NT2/D1 (cell line): Measurements from ENCODE around the gene PDE4B.
"Not testable (repeated sequence)": the region's sequence is repeated elsewhere in the genome, so short reads cannot be mapped to it uniquely, and the experiment has no call there.

Experiments used
- SUZ12 ChIP-seq: IDR thresholded peaks from 2 replicates; pipeline ENCODE4 v1.6.1; 2011; ENCODE audit not compliant: insufficient read length, insufficient read depth; ENCODE audit errors: extremely low read depth
- YY1 ChIP-seq: IDR thresholded peaks from 2 replicates; pipeline ENCODE4 v1.6.1; 2011; ENCODE audit not compliant: insufficient read length, insufficient read depth
- ZNF274 ChIP-seq: IDR thresholded peaks from 2 replicates; pipeline ENCODE4 v1.6.1; 2011; ENCODE audit warnings: mild to moderate bottlenecking, low read depth, low read length

DNA sequence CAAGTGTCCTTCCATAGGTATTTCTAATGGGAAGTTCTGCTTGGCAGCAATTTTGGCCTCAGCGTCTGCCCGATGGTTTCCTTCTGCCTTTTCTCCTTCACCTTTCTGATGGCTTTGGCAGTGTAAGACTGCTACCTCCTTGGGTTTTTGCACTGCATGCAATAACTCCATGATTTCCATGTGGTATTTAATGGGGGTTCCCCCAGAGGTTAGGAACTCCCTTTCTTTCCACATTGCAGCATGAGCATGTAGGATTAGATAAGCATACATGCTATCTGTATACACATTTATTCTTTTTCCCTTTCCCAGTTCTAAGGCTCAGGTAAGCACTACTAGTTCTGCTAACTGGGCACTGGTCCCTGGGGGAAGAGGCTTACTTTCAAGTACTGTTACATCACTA, 628.2 kb downstream of the PDE4B start:
- TF ChIP-seq YY1, ZNF274, SUZ12: not testable (repeated sequence)
